ENCODE measurements around the gene DMRTB1. TPM values are rescaled to one million over a fixed set of nuclear protein-coding genes. Genes with fewer than 3 reads are reported as not detected.

DMRTB1 gene
- not detected in 2 replicates for total RNA-seq (2014; rRNA removed; shearing (Covaris generic); ENCODE audit: low replicate concordance)

DNA sequence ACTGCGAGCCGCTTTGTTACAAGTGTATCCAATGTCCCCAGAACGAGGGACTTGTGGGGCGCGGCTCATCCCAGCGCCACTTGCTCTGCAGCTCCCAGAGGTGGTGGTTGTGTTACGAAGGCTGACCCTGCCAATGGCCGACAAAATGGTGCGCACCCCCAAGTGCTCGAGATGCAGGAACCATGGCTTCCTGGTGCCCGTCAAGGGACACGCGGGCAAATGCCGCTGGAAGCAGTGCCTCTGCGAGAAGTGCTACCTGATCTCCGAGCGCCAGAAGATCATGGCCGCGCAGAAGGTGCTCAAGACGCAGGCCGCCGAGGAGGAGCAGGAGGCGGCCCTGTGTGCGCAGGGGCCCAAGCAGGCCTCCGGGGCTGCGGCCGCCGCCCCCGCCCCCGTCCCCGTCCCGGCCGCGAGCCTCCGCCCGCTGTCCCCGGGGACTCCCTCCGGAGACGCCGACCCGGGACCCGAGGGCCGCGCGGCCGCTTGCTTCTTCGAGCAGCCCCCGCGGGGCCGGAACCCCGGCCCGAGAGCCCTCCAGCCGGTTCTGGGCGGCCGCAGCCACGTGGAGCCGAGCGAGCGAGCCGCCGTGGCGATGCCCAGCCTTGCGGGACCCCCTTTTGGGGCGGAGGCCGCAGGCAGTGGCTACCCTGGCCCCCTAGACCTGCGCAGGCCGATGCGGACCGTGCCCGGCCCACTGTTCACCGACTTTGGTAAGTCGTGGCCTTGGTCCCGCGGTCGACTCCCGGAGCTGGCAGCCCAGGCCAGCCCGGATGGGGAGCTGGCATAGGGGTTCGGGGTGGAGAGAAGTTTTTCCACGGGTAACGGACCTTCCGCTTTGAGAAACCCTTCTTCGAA is at the start of gene DMRTB1:
Gene DMRTB1, plus strand, starts transcription at position 79 of the 855 bp plus-strand sequence. Its CDS starts 55 bp downstream, at position 134.
- H3K79me2 ChIP-seq (ENCODE audit: low read length), result no peaks in the 10 kb centered on the region
- H3K27me3 ChIP-seq (ENCODE audit: low read length), result no peaks in the 10 kb centered on the region
- H3K4me2 ChIP-seq (ENCODE audit: low read depth, low read length, poor library complexity, severe bottlenecking), result no peak within 1 kb of the TSS
- no peak within 1 kb of the TSS for H2AFZ ChIP-seq (ENCODE audit: low read length)
- no peak for DNase-seq
- H3K4me3 ChIP-seq (ENCODE audit: low read length), result no peak within 1 kb of the TSS
- no peak within 1 kb of the TSS for H3K27ac ChIP-seq (ENCODE audit: low read length)
- no peak within 1 kb of the TSS for H3K9ac ChIP-seq (ENCODE audit: low read length)
- no peaks in the 10 kb centered on the region for H3K9me3 ChIP-seq (ENCODE audit: low read length)
- H3K9me2 ChIP-seq (replicated peaks; ENCODE audit: insufficient read depth, low read length), result no peaks in the 10 kb centered on the region
- H3K36me3 ChIP-seq (ENCODE audit: insufficient read depth, low read length), result no peaks in the 10 kb centered on the region
- H4K20me1 ChIP-seq (ENCODE audit: insufficient read depth, low read depth, low read length), result no peaks in the 10 kb centered on the region
- H3K4me1 ChIP-seq (ENCODE audit: low read length), result no peaks in the 10 kb centered on the region; the same call in 1 of the 2 replicates

GRCh38 chr1:53409695-53410094 is 49.5 kb upstream of the DMRTB1 start:
- Histone ChIP-seq H2AFZ (ENCODE audit: low read length) (peak overlapping the region; percentile 70; the same call in 1 of the 2 replicates), H3K4me3 (ENCODE audit: low read length) (no peak overlapping the region), H3K27ac (ENCODE audit: low read length) (no peak overlapping the region), H4K20me1 (ENCODE audit: insufficient read depth, low read depth, low read length) (no peaks in the 10 kb centered on the region), H3K4me1 (ENCODE audit: low read length) (peaks cover 3% of the 10 kb centered on the region; the same call in 1 of the 2 replicates), H3K9ac (ENCODE audit: low read length) (no peak overlapping the region), H3K9me3 (ENCODE audit: low read length) (no peaks in the 10 kb centered on the region), H3K9me2 (replicated peaks; ENCODE audit: insufficient read depth, low read length) (no peaks in the 10 kb centered on the region), H3K4me2 (ENCODE audit: low read depth, low read length, poor library complexity, severe bottlenecking) (no peak overlapping the region), H3K36me3 (ENCODE audit: insufficient read depth, low read length) (no peaks in the 10 kb centered on the region), H3K27me3 (ENCODE audit: low read length) (no peaks in the 10 kb centered on the region), H3K79me2 (ENCODE audit: low read length) (no peaks in the 10 kb centered on the region)
- DNase-seq, result no peak

- Histone ChIP-seq H3K4me3 (ENCODE audit: low read length) (no peak overlapping the region), H3K36me3 (ENCODE audit: insufficient read depth, low read length) (no peaks in the 10 kb centered on the region), H2AFZ (ENCODE audit: low read length) (no peak overlapping the region), H3K4me1 (ENCODE audit: low read length) (peaks cover 3% of the 10 kb centered on the region; the same call in 1 of the 2 replicates), H3K4me2 (ENCODE audit: low read depth, low read length, poor library complexity, severe bottlenecking) (no peak overlapping the region), H3K9me2 (replicated peaks; ENCODE audit: insufficient read depth, low read length) (no peaks in the 10 kb centered on the region), H4K20me1 (ENCODE audit: insufficient read depth, low read depth, low read length) (no peaks in the 10 kb centered on the region), H3K27ac (ENCODE audit: low read length) (no peak overlapping the region), H3K79me2 (ENCODE audit: low read length) (no peaks in the 10 kb centered on the region), H3K9ac (ENCODE audit: low read length) (no peak overlapping the region), H3K9me3 (ENCODE audit: low read length) (no peaks in the 10 kb centered on the region), H3K27me3 (ENCODE audit: low read length) (no peaks in the 10 kb centered on the region)
- no peak for DNase-seq
Measured at GRCh38 chr1:53410100-53410541, 49.1 kb upstream of the DMRTB1 start.

- H3K9me3 ChIP-seq (ENCODE audit: low read length), result no peaks in the 10 kb centered on the region
- no peak overlapping the region for H3K4me2 ChIP-seq (ENCODE audit: low read depth, low read length, poor library complexity, severe bottlenecking)
- H4K20me1 ChIP-seq (ENCODE audit: insufficient read depth, low read depth, low read length), result no peaks in the 10 kb centered on the region
- H3K4me1 ChIP-seq (ENCODE audit: low read length), result peaks cover 3% of the 10 kb centered on the region; the same call in 1 of the 2 replicates
- no peaks in the 10 kb centered on the region for H3K27me3 ChIP-seq (ENCODE audit: low read length)
- H2AFZ ChIP-seq (ENCODE audit: low read length), result no peak overlapping the region
- no peak for DNase-seq
- H3K27ac ChIP-seq (ENCODE audit: low read length), result no peak overlapping the region
- no peak overlapping the region for H3K4me3 ChIP-seq (ENCODE audit: low read length)
- H3K9me2 ChIP-seq (replicated peaks; ENCODE audit: insufficient read depth, low read length), result no peaks in the 10 kb centered on the region
- H3K79me2 ChIP-seq (ENCODE audit: low read length), result no peaks in the 10 kb centered on the region
- H3K9ac ChIP-seq (ENCODE audit: low read length), result no peak overlapping the region
- H3K36me3 ChIP-seq (ENCODE audit: insufficient read depth, low read length), result no peaks in the 10 kb centered on the region
Measured at GRCh38 chr1:53410701-53411100, 48.5 kb upstream of the DMRTB1 start.

- DNase-seq, result no peak
- Histone ChIP-seq H3K9me2 (replicated peaks; ENCODE audit: insufficient read depth, low read length) (no peaks in the 10 kb centered on the region), H3K36me3 (ENCODE audit: insufficient read depth, low read length) (no peaks in the 10 kb centered on the region), H3K27me3 (ENCODE audit: low read length) (no peaks in the 10 kb centered on the region), H3K79me2 (ENCODE audit: low read length) (no peaks in the 10 kb centered on the region), H3K4me1 (ENCODE audit: low read length) (peaks cover 3% of the 10 kb centered on the region; the same call in 1 of the 2 replicates), H2AFZ (ENCODE audit: low read length) (no peak overlapping the region), H3K9me3 (ENCODE audit: low read length) (no peaks in the 10 kb centered on the region), H3K4me3 (ENCODE audit: low read length) (no peak overlapping the region), H3K4me2 (ENCODE audit: low read depth, low read length, poor library complexity, severe bottlenecking) (no peak overlapping the region), H3K27ac (ENCODE audit: low read length) (no peak overlapping the region), H4K20me1 (ENCODE audit: insufficient read depth, low read depth, low read length) (no peaks in the 10 kb centered on the region), H3K9ac (ENCODE audit: low read length) (no peak overlapping the region)
Measured at GRCh38 chr1:53411541-53412152, 47.6 kb upstream of the DMRTB1 start.

- no peaks in the 10 kb centered on the region for H3K9me2 ChIP-seq (replicated peaks; ENCODE audit: insufficient read depth, low read length)
- H3K79me2 ChIP-seq (ENCODE audit: low read length), result no peaks in the 10 kb centered on the region
- no peak for DNase-seq
- H3K27me3 ChIP-seq (ENCODE audit: low read length), result no peaks in the 10 kb centered on the region
- H3K4me2 ChIP-seq (ENCODE audit: low read depth, low read length, poor library complexity, severe bottlenecking), result no peak overlapping the region
- no peak overlapping the region for H3K27ac ChIP-seq (ENCODE audit: low read length)
- H3K9me3 ChIP-seq (ENCODE audit: low read length), result no peaks in the 10 kb centered on the region
- H3K4me1 ChIP-seq (ENCODE audit: low read length), result peaks cover 3% of the 10 kb centered on the region; the same call in 1 of the 2 replicates
- no peaks in the 10 kb centered on the region for H3K36me3 ChIP-seq (ENCODE audit: insufficient read depth, low read length)
- no peak overlapping the region for H3K9ac ChIP-seq (ENCODE audit: low read length)
- H3K4me3 ChIP-seq (ENCODE audit: low read length), result no peak overlapping the region
- H4K20me1 ChIP-seq (ENCODE audit: insufficient read depth, low read depth, low read length), result no peaks in the 10 kb centered on the region
- no peak overlapping the region for H2AFZ ChIP-seq (ENCODE audit: low read length)
Measured at GRCh38 chr1:53412285-53413174, 46.7 kb upstream of the DMRTB1 start.

DNA sequence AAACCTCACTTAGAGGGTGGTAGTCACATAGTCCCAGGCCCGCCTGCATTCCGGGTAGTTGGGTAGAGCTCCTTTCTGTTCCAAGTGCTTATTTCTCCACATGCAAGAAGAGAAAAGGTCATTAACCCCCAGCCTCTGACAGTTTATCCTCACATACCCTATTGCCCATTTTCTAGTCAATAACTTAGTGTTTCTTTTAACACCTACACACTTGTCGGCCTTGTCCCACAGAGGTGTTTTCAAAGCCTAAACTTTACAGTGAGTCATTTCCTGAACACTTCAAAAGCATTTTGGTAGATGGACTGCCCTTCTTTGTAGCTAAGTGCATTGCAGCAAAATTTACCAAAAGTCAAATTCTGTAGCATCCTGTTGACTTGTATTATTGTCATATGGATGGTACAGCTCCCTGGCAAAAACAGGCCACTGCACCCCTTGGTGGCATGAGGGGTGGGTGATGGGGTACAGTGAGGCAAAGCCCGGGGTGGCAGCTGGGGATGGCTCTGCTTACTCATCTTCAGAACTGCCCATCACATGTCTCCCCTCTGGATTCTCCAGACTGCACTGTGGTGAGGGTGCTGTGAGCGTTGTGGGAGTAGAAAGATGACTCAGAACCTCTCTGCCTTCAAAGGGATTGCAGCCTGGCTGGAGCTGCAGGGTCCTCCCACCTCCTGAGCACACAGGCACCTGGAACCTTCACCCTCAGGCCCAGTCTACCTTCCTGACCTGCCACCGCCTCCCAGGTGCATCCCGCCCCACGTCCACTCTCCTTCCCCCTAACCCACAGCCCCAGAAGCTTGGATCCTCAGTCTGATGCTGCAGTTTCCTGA is 45.8 kb upstream of the DMRTB1 start:
- Histone ChIP-seq H3K9me3 (ENCODE audit: low read length) (no peaks in the 10 kb centered on the region), H3K36me3 (ENCODE audit: insufficient read depth, low read length) (no peaks in the 10 kb centered on the region), H3K9ac (ENCODE audit: low read length) (no peak overlapping the region), H3K9me2 (replicated peaks; ENCODE audit: insufficient read depth, low read length) (no peaks in the 10 kb centered on the region), H3K4me3 (ENCODE audit: low read length) (no peak overlapping the region), H3K79me2 (ENCODE audit: low read length) (no peaks in the 10 kb centered on the region), H3K27me3 (ENCODE audit: low read length) (no peaks in the 10 kb centered on the region), H3K27ac (ENCODE audit: low read length) (no peak overlapping the region), H4K20me1 (ENCODE audit: insufficient read depth, low read depth, low read length) (no peaks in the 10 kb centered on the region), H3K4me1 (ENCODE audit: low read length) (peaks cover 3% of the 10 kb centered on the region; the same call in 1 of the 2 replicates), H2AFZ (ENCODE audit: low read length) (no peak overlapping the region), H3K4me2 (ENCODE audit: low read depth, low read length, poor library complexity, severe bottlenecking) (no peak overlapping the region)
- no peak for DNase-seq

All from Karpas-422 (cell line).